ENCODE data around the gene VWDE. TPM values are rescaled to one million over a fixed set of nuclear protein-coding genes. Genes with fewer than 3 reads are reported as not detected.

VWDE gene
- total and polyA plus RNA-seq, 10 of the 15 experiments (the other 5 are each of a cell fraction or from before 2014, with no cell fraction given), result 0.74 to 2.1 (median 1.3) TPM

- in situ Hi-C loops (cut with MboI) (loop anchor here (5.0 to 10.0 kb wide), 2 partner anchors 256 to 889 kb away; no protein-coding TSS in a partner anchor), intact Hi-C loops (cut with micrococcal nuclease; ENCODE audit: unreplicated experiment) (loop anchor here (2.0 to 5.0 kb wide), 2 partner anchors 113 to 486 kb away; partner anchors contain the start of gene TMEM106B)
- H4K20me1 ChIP-seq (ENCODE audit: control insufficient read depth, insufficient read depth), result no peaks in the 10 kb centered on the region
- TF ChIP-seq TCF7 (IDR thresholded peaks at IDR 0.05; ENCODE audit: borderline replicate concordance) (no peak), POLR2AphosphoS5 (IDR thresholded peaks at IDR 0.05; ENCODE audit: low read length) (no peak), FOS (IDR thresholded peaks at IDR 0.05; ENCODE audit: borderline replicate concordance, extremely low read depth, insufficient read length) (no peak), RBBP5 (conservative IDR thresholded peaks at IDR 0.05) (no peak), HDGF (IDR thresholded peaks at IDR 0.05) (no peak), CHD2 (IDR thresholded peaks at IDR 0.05; ENCODE audit: borderline replicate concordance, low read depth, low read length) (peak; percentile 65; the same call in 1 of the 2 replicates), ESRRA (IDR thresholded peaks at IDR 0.05; ENCODE audit: low read length) (no peak), BHLHE40 (IDR thresholded peaks at IDR 0.05; ENCODE audit: borderline replicate concordance in 1 of 2, low read depth in 2 of 2, low read length in 1 of 2) (peak in 1 of 2 experiments; percentile 31; a peak in 1 of 4 replicates), CTCF (IDR thresholded peaks at IDR 0.05 in 2 of 3, conservative IDR thresholded peaks at IDR 0.05 in 1 of 3; ENCODE audit: control insufficient read depth in 2 of 3, extremely low read depth in 1 of 3, insufficient read depth in 1 of 3, low read depth in 3 of 3, low read length in 3 of 3) (no peak), ASH2L (IDR thresholded peaks at IDR 0.05; ENCODE audit: borderline replicate concordance, low read depth) (no peak)
- SMC1A ChIA-PET (ENCODE audit: uncharacterized antibody, unreplicated experiment), result interaction anchor here (1.0 to 2.3 kb wide), 6 partner anchors 14 to 235 kb away, joined by 3 to 8 read pairs (median 4); partner anchors contain the start of gene TMEM106B
- no peak overlapping the region for H3K27ac ChIP-seq (ENCODE audit: control insufficient read depth, insufficient read depth)
- no peak overlapping the region for H2AFZ ChIP-seq (ENCODE audit: control insufficient read depth, low read depth, low read length)
- DNase-seq (ENCODE audit: low read depth, low spot score), result no peak
- no peaks in the 10 kb centered on the region for H3K4me1 ChIP-seq (ENCODE audit: control insufficient read depth, insufficient read depth, low read length)
- peak; percentile 74 for ATAC-seq
- BruUV-seq (replicated peaks), result no TSS peak
- H3K36me3 ChIP-seq (ENCODE audit: control insufficient read depth in 2 of 2, insufficient read depth in 2 of 2, low read length in 1 of 2), result no peaks in the 10 kb centered on the region
- no peaks in the 10 kb centered on the region for H3K27me3 ChIP-seq (replicated peaks in 1 of 2; ENCODE audit: control insufficient read depth in 2 of 2, insufficient read depth in 2 of 2, low read length in 1 of 2)
- H3K9ac ChIP-seq (ENCODE audit: control insufficient read depth, insufficient read depth, low read length), result no peak overlapping the region
- no peak overlapping the region for H3K4me3 ChIP-seq
- H3K9me3 ChIP-seq (replicated peaks; ENCODE audit: control insufficient read depth, insufficient read depth, low read length), result no peaks in the 10 kb centered on the region
- POLR2A ChIA-PET, result no interaction called here
- WGBS (ENCODE audit: insufficient coverage, insufficient replicate concordance, low lambda C conversion rate, missing lambda C conversion rate), result 19% methylated on average over 10 of the region's 10 CpGs
- H3K79me2 ChIP-seq (ENCODE audit: control insufficient read depth, insufficient read depth, low read length), result no peaks in the 10 kb centered on the region
- CTCF ChIA-PET, result interaction anchor here (0.8 to 3.1 kb wide), 14 partner anchors 14 to 896 kb away, joined by 3 to 11 read pairs (median 5); partner anchors contain the start of gene TMEM106B
- no peak for FAIRE-seq
- no peak overlapping the region for H3K4me2 ChIP-seq (ENCODE audit: control insufficient read depth, insufficient read depth)
- RAD21 ChIA-PET (ENCODE audit: unreplicated experiment), result interaction anchor here (1.1 to 2.4 kb wide), 6 partner anchors 35 to 896 kb away, joined by 3 to 9 read pairs (median 4); no protein-coding TSS in a partner anchor
Measured at GRCh38 chr7:12323415-12323814, 80.2 kb downstream of the VWDE start.

Measured in GM12878 (cell line).